Activated CD8-positive, alpha-beta memory T cell treated with anti-CD3 and anti-CD28 coated beads, Interleukin-2, amount 50 U/mL, for 48 hours (primary cell): ENCODE data around the gene MAPK1IP1L.
A peak's percentile ranks its signal among the peaks of the same experiment; 100 is the strongest.

ENCODE experiments used
- DNase-seq: peaks from one replicate; pipeline ENCODE4 v3.0.0-alpha.2; 2020

Gene MAPK1IP1L

GRCh38 chr14:55098561-55098898 is 47.1 kb downstream of the MAPK1IP1L start:
- DNase-seq, result no peak

GRCh38 chr14:55099756-55100155 is 48.3 kb downstream of the MAPK1IP1L start:
- DNase-seq, result no peak

- no peak for DNase-seq
Observed at GRCh38 chr14:55101698-55102097, 50.3 kb downstream of the MAPK1IP1L start.

GRCh38 chr14:55102141-55102621 is 50.7 kb downstream of the MAPK1IP1L start:
- peak; percentile 65 for DNase-seq

GRCh38 chr14:55103005-55103640 is 51.7 kb downstream of the MAPK1IP1L start:
- peak; percentile 83 for DNase-seq

GRCh38 chr14:55103971-55104954 is 52.8 kb downstream of the MAPK1IP1L start:
- no peak for DNase-seq

GRCh38 chr14:55105991-55106390 is 54.5 kb downstream of the MAPK1IP1L start:
- no peak for DNase-seq

GRCh38 chr14:55107766-55108554 is 56.5 kb downstream of the MAPK1IP1L start:
- DNase-seq, result peak; percentile 65

- no peak for DNase-seq
Observed at GRCh38 chr14:55109836-55110235, 58.4 kb downstream of the MAPK1IP1L start.

GRCh38 chr14:55111122-55111708 is 59.8 kb downstream of the MAPK1IP1L start:
- DNase-seq, result no peak

GRCh38 chr14:55114720-55115119 is 63.3 kb downstream of the MAPK1IP1L start:
- no peak for DNase-seq

- no peak for DNase-seq
Observed at GRCh38 chr14:55115460-55115859, 64.0 kb downstream of the MAPK1IP1L start.

GRCh38 chr14:55115861-55116245 is 64.4 kb downstream of the MAPK1IP1L start:
- DNase-seq, result no peak

- no peak for DNase-seq
Observed at GRCh38 chr14:55116246-55117030, 65.0 kb downstream of the MAPK1IP1L start.

GRCh38 chr14:55117803-55118441 is 66.5 kb downstream of the MAPK1IP1L start:
- no peak for DNase-seq

GRCh38 chr14:55118761-55119160 is 67.3 kb downstream of the MAPK1IP1L start:
- no peak for DNase-seq
